Vagina (tissue), 2 donors: ENCODE results near the gene TNFSF15. TPM values are rescaled to one million over a fixed set of nuclear protein-coding genes. Genes with fewer than 3 reads are reported as not detected.

Experiments
- DNase-seq, 2 donors: peaks; one replicate each; pipeline ENCODE4 v3.0.0-alpha.2; 2017; ENCODE audit errors: extremely low spot score in 2 of 2
- H3K27ac ChIP-seq: fragments of 200-600 bp; sonication (generic); one replicate; pipeline ENCODE4 v1.5.1; 2019
- H3K27me3 ChIP-seq: fragments of 200-600 bp; sonication (generic); one replicate; pipeline ENCODE4 v1.5.1; 2019
- H3K36me3 ChIP-seq, 2 donors: fragments of 200-600 bp; sonication (generic); one replicate each; pipeline ENCODE4 v1.5.1; 2017 to 2019
- H3K4me1 ChIP-seq: fragments of 200-600 bp; sonication (generic); one replicate; pipeline ENCODE4 v1.5.1; 2019
- H3K4me3 ChIP-seq, 2 donors: fragments of 200-600 bp; sonication (generic); 1 replicate in 1 of 2; 2 replicates in 1 of 2; pipeline ENCODE4 v1.5.1; 2016 to 2019
- H3K9me3 ChIP-seq: fragments of 200-600 bp; sonication (generic); one replicate; pipeline ENCODE4 v1.5.1; 2019
- POLR2A ChIP-seq, 2 donors: fragments of 450-650 bp; IDR thresholded peaks; one replicate each; pipeline ENCODE4 v1.6.1; 2017; ENCODE audit warnings: antibody characterized with exemption in 2 of 2, mild to moderate bottlenecking in 2 of 2, moderate library complexity in 2 of 2
- POLR2AphosphoS5 ChIP-seq, 2 donors: sonication (generic); formaldehyde crosslinking; IDR thresholded peaks; one replicate each; pipeline ENCODE4 v1.9.0; 2017; ENCODE audit warnings: antibody characterized with exemption in 2 of 2, mild to moderate bottlenecking in 2 of 2, low read depth in 1 of 2; ENCODE audit not compliant: insufficient read depth in 1 of 2
- intact Hi-C: fragments of 100-400 bp; cut with DNase I; formaldehyde crosslinking; loops from one replicate; pipeline ENCODE4 v1.15.1; 2023
- total RNA-seq: library from RNA; depleted of rRNA; stranded (reverse); fragments of >200 nt; gene quantifications from one replicate; pipeline ENCODE4 v1.2.3, GENCODE V29; 2016
- TF ChIP-seq, protein P1 (sequence below), 3 experiments: fragments of 450-650 bp in 2 of 3; fragments of 200-600 bp in 1 of 3; sonication (generic) in 1 of 3; IDR thresholded peaks; one replicate each; pipeline ENCODE4 v1.5.1; 2017 to 2019; ENCODE audit warnings: antibody characterized with exemption in 3 of 3, mild to moderate bottlenecking in 2 of 3, moderate library complexity in 2 of 3

The TNFSF15 gene
- total RNA-seq, 1 donor from 2014 or later = 0.74 TPM

DNA sequence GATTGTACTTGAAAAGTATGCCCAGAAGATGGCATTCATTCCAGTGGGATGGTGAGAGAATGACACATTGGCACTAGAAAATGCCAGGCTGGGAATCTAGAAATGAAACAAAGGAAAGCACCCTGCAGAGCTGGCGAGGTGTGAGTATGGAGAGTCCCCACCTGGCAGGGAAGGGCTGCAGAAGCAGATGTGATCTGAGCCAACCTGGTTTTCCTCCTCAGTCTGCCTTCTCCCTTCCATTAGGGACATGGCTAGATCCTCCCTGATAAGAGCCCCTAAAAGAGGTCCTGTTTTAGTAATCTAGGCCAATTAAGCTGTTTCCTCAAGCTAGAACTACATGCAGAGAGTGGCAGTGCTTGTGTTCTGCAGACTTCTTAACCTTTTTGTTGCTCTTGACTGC lies 24.7 kb upstream of the TNFSF15 start:
- TF ChIP-seq POLR2AphosphoS5 (IDR thresholded peaks at IDR 0.05; ENCODE audit: insufficient read depth in 1 of 2, low read depth in 1 of 2) (no peak), POLR2A (IDR thresholded peaks at IDR 0.05) (no peak)
- TF ChIP-seq, protein P1, sequence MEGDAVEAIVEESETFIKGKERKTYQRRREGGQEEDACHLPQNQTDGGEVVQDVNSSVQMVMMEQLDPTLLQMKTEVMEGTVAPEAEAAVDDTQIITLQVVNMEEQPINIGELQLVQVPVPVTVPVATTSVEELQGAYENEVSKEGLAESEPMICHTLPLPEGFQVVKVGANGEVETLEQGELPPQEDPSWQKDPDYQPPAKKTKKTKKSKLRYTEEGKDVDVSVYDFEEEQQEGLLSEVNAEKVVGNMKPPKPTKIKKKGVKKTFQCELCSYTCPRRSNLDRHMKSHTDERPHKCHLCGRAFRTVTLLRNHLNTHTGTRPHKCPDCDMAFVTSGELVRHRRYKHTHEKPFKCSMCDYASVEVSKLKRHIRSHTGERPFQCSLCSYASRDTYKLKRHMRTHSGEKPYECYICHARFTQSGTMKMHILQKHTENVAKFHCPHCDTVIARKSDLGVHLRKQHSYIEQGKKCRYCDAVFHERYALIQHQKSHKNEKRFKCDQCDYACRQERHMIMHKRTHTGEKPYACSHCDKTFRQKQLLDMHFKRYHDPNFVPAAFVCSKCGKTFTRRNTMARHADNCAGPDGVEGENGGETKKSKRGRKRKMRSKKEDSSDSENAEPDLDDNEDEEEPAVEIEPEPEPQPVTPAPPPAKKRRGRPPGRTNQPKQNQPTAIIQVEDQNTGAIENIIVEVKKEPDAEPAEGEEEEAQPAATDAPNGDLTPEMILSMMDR (IDR thresholded peaks at IDR 0.05) = no peak
- no peaks in the 10 kb centered on the region for H3K4me1 ChIP-seq
- DNase-seq = no peak
- no peaks in the 10 kb centered on the region for H3K27me3 ChIP-seq
- H3K9me3 ChIP-seq = no peaks in the 10 kb centered on the region
- H3K4me3 ChIP-seq = no peak overlapping the region
- no peaks in the 10 kb centered on the region for H3K36me3 ChIP-seq
- intact Hi-C loops = no loop called here
- H3K27ac ChIP-seq = no peak overlapping the region

DNA sequence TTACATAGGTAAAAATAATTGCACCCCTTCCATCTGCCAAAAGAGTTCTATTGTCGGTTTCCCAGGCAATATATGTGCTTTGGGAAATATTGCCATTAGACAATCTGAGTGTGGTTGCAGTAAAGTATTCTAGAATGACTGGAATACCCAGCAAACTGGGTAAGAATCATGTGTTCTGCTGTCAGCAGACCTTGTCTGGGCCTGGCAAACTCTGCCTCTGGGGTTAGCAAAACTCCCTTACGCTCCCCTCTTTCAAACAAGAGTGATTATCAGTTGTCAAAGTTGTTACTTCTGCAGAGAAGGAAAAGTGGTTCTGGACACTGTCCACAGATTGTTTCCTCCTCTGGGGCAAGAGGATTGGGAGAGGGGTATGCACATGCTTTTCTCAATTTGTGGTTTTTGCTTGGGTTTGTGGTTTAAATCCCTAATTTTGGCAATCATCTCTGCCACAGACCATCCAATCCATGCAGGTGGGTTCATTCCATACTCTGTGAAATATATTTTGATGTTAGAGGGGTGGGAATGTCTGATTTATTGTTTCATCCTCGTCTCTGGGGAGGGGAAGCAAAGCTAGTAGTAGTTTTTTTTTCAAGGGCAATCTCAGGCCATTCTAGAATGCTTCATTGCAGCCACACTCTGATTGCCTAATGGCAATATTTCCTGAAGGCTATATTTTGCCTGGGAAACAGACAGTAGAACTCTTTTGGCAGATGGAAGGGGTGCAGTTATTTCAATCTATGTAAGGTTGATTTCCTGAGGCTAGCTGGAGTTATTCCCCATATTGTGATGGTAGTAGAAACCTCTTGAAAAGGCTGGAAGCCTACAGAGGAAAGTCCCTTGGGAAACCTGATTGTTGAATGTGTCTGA lies 24.0 kb upstream of the TNFSF15 start:
- Histone ChIP-seq H3K4me3 (no peak overlapping the region), H3K27me3 (no peaks in the 10 kb centered on the region), H3K27ac (no peak overlapping the region), H3K4me1 (no peaks in the 10 kb centered on the region), H3K36me3 (no peaks in the 10 kb centered on the region), H3K9me3 (no peaks in the 10 kb centered on the region)
- DNase-seq = no peak
- TF ChIP-seq POLR2AphosphoS5 (IDR thresholded peaks at IDR 0.05; ENCODE audit: insufficient read depth in 1 of 2, low read depth in 1 of 2) (no peak), POLR2A (IDR thresholded peaks at IDR 0.05) (no peak)
- intact Hi-C loops = no loop called here

DNA sequence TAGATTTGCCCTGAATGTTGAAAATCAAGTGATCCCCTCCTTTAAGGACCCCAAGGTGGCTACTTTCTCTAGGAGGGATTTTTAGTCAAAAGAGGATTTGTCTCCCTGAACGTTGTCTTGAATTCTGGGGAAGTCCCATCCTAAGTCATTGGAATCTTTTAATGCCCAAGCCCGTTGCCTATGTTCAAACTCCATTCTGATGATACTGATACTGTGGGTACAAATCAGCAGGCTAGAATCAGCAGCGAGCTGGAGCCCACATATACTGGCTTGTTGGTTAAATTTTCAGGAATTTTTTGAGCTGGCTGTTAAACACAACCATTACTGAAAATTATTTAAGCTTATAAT lies 22.4 kb upstream of the TNFSF15 start:
- H3K4me1 ChIP-seq = no peaks in the 10 kb centered on the region
- TF ChIP-seq POLR2A (IDR thresholded peaks at IDR 0.05) = no peak
- TF ChIP-seq POLR2AphosphoS5 (IDR thresholded peaks at IDR 0.05; ENCODE audit: insufficient read depth in 1 of 2, low read depth in 1 of 2) = no peak
- TF ChIP-seq, protein P1 (IDR thresholded peaks at IDR 0.05) = no peak
- H3K36me3 ChIP-seq = no peaks in the 10 kb centered on the region
- no peaks in the 10 kb centered on the region for H3K9me3 ChIP-seq
- intact Hi-C loops = no loop called here
- H3K4me3 ChIP-seq = no peak overlapping the region
- H3K27ac ChIP-seq = no peak overlapping the region
- no peaks in the 10 kb centered on the region for H3K27me3 ChIP-seq
- no peak for DNase-seq

DNA sequence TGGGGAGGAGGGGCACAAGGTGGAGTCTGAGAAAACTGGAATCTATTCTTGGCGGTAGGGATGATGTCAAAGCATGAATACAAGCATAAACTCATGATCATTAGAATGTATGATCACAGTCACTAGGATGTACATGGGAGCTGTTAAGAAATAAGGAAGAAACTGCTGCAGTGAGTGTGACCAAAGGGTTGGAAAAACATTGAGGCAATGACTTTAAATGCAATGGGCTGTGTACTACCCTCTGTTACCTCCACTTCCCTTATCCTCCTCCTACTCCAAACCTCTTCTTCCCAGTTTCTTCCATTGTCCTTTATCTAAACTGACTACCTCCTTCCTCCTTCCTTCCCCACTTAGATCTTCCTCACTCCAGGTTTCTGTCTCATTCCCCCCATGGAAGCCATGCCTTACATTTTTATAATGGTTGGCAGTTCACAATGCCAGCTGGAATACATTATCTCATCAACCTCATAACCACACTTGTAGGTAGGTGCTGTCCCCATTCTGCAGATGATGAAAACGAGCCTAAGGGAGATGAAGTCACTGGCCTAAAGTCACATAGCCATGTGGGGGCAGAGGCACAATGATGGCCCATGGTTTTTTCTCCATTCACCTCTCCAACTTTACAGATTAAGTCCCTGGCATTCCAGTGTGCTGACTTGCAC lies 21.9 kb upstream of the TNFSF15 start:
- Histone ChIP-seq H3K4me1 (no peaks in the 10 kb centered on the region), H3K27me3 (no peaks in the 10 kb centered on the region), H3K36me3 (no peaks in the 10 kb centered on the region), H3K27ac (no peak overlapping the region), H3K9me3 (no peaks in the 10 kb centered on the region), H3K4me3 (no peak overlapping the region)
- intact Hi-C loops = no loop called here
- TF ChIP-seq, protein P1 (IDR thresholded peaks at IDR 0.05) = no peak
- no peak for TF ChIP-seq POLR2AphosphoS5 (IDR thresholded peaks at IDR 0.05; ENCODE audit: insufficient read depth in 1 of 2, low read depth in 1 of 2)
- no peak for TF ChIP-seq POLR2A (IDR thresholded peaks at IDR 0.05)
- DNase-seq = no peak

DNA sequence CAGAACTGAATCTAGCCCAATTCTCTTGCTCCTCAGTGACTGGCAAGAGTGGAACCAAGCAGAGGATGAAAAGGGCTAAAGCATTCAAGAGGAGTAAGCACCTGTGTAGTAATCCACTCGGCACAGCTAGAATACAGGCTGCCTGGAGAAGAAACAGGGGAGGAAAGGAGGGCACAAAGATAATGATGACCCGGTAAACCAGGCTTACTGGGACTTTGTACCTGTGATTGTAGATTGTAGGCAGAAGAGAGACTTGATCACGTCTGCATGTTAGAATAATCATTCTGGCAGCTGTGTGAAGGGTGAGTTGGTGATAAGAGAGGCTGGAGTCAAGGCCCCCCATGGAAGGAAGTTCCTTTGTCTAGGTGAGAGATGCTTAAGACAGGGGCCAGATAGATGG lies 20.6 kb upstream of the TNFSF15 start:
- DNase-seq = no peak
- H3K4me1 ChIP-seq = no peaks in the 10 kb centered on the region
- H3K4me3 ChIP-seq = no peak overlapping the region
- intact Hi-C loops = no loop called here
- H3K27me3 ChIP-seq = no peaks in the 10 kb centered on the region
- no peaks in the 10 kb centered on the region for H3K9me3 ChIP-seq
- no peaks in the 10 kb centered on the region for H3K36me3 ChIP-seq
- TF ChIP-seq, protein P1 (IDR thresholded peaks at IDR 0.05) = no peak
- TF ChIP-seq POLR2AphosphoS5 (IDR thresholded peaks at IDR 0.05; ENCODE audit: insufficient read depth in 1 of 2, low read depth in 1 of 2) (no peak), POLR2A (IDR thresholded peaks at IDR 0.05) (no peak)
- no peak overlapping the region for H3K27ac ChIP-seq
